GM12878 (cell line): ENCODE measurements around the gene LPCAT3. TPM values are rescaled to one million over a fixed set of nuclear protein-coding genes. Genes with fewer than 3 reads are reported as not detected.
A peak's percentile ranks its signal among the peaks of the same experiment; 100 is the strongest.

ENCODE experiments used
- ATAC-seq: fragments of 200-7000 bp; cut with Tn5 transposase; 3 replicates; pipeline ENCODE4 v1.9.1; 2020; ENCODE audit warnings: mild to moderate bottlenecking, moderate library complexity
- BruUV-seq: library from RNA; stranded (reverse); fragments of 400-500 nt; replicated peaks from 2 replicates; lab custom pipeline; 2021; lab: Mats Ljungman, UMichigan
- CTCF ChIA-PET: fragments of 300-600 bp; sonication (Branson Sonifier 250); formaldehyde crosslinking; extraction: SDS; loops from one replicate; lab custom pipeline; 2021; ENCODE audit warnings: inconsistent platforms; lab: Yijun Ruan, JAX
- POLR2A ChIA-PET: fragments of 350-600 bp; formaldehyde crosslinking; extraction: SDS; loops from one replicate; lab custom pipeline; 2021; ENCODE audit warnings: inconsistent platforms; lab: Charles Lee
- RAD21 ChIA-PET: fragments of 300-600 bp; sonication (Branson Sonifier 250); formaldehyde crosslinking; loops from one replicate; lab custom pipeline; 2023; ENCODE audit warnings: antibody characterized with exemption; ENCODE audit not compliant: unreplicated experiment; lab: Charles Lee
- SMC1A ChIA-PET: fragments of 300-600 bp; sonication (Branson Sonifier 250); formaldehyde crosslinking; loops from one replicate; lab custom pipeline; 2023; ENCODE audit not compliant: unreplicated experiment, uncharacterized antibody; lab: Charles Lee
- DNase-seq: peaks from one replicate; pipeline ENCODE4 v3.0.0-alpha.2; 2011; ENCODE audit warnings: low read depth, low spot score
- FAIRE-seq: peaks from 3 replicates; lab custom pipeline; 2011; peaks lifted over from hg19 to GRCh38; lab: Jason Lieb, UNC
- H2AFZ ChIP-seq: 2 replicates; pipeline ENCODE4 v1.6.0; 2011; ENCODE audit warnings: low read depth, low read length, control low read depth; ENCODE audit not compliant: control insufficient read depth
- H3K27ac ChIP-seq: 2 replicates; pipeline ENCODE4 v1.5.1; 2011; ENCODE audit warnings: control low read depth; ENCODE audit not compliant: control insufficient read depth, insufficient read depth
- H3K27me3 ChIP-seq, 2 experiments: replicated peaks in 1 of 2; 2 replicates each; pipeline versions ENCODE4 v1.6.0 to v1.6.1; 2011; ENCODE audit warnings: low read length in 1 of 2; ENCODE audit not compliant: control insufficient read depth in 2 of 2, insufficient read depth in 2 of 2
- H3K36me3 ChIP-seq, 2 experiments: 2 replicates each; pipeline ENCODE4 v1.5.1; 2011; ENCODE audit warnings: low read length in 1 of 2; ENCODE audit not compliant: control insufficient read depth in 2 of 2, insufficient read depth in 2 of 2
- H3K4me1 ChIP-seq: 2 replicates; pipeline ENCODE4 v1.6.1; 2011; ENCODE audit warnings: mild to moderate bottlenecking, low read length, moderate library complexity, mixed read lengths; ENCODE audit not compliant: control insufficient read depth, insufficient read depth
- H3K4me2 ChIP-seq: 2 replicates; pipeline ENCODE4 v1.6.0; 2011; ENCODE audit warnings: control low read depth; ENCODE audit not compliant: control insufficient read depth, insufficient read depth
- H3K4me3 ChIP-seq: fragments of 200-600 bp; sonication (generic); 2 replicates; pipeline ENCODE4 v1.5.1; 2016
- H3K79me2 ChIP-seq: 2 replicates; pipeline ENCODE4 v1.6.0; 2011; ENCODE audit warnings: low read length; ENCODE audit not compliant: control insufficient read depth, insufficient read depth
- H3K9ac ChIP-seq: 2 replicates; pipeline ENCODE4 v1.8.0; 2011; ENCODE audit warnings: low read length, control low read depth, mixed read lengths; ENCODE audit not compliant: control insufficient read depth, insufficient read depth
- H3K9me3 ChIP-seq: replicated peaks from 3 replicates; pipeline ENCODE4 v1.5.1; 2011; ENCODE audit warnings: mild to moderate bottlenecking, low read length; ENCODE audit not compliant: control insufficient read depth, insufficient read depth
- H4K20me1 ChIP-seq: 2 replicates; pipeline ENCODE4 v1.6.0; 2011; ENCODE audit not compliant: control insufficient read depth, insufficient read depth
- ATF2 ChIP-seq: IDR thresholded peaks from 2 replicates; pipeline ENCODE4 v1.6.1; 2012; ENCODE audit warnings: low read length, inconsistent platforms
- BMI1 ChIP-seq: fragments of 450-650 bp; IDR thresholded peaks from 2 replicates; pipeline ENCODE4 v1.6.1; 2016; ENCODE audit warnings: mild to moderate bottlenecking, moderate library complexity, borderline replicate concordance
- ESRRA ChIP-seq: IDR thresholded peaks from 2 replicates; pipeline ENCODE4 v1.6.1; 2012; ENCODE audit warnings: mild to moderate bottlenecking, low read length, improper control_type of control experiment
- IKZF1 ChIP-seq: fragments of 450-650 bp; conservative IDR thresholded peaks from 2 replicates; pipeline ENCODE4 v1.6.1; 2017; ENCODE audit warnings: antibody characterized with exemption, mild to moderate bottlenecking
- IRF3 ChIP-seq: fragments of 450-650 bp; IDR thresholded peaks from 2 replicates; pipeline ENCODE4 v1.6.1; 2014; ENCODE audit warnings: mild to moderate bottlenecking
- POLR2AphosphoS5 ChIP-seq: IDR thresholded peaks from 2 replicates; pipeline ENCODE4 v1.6.1; 2011; ENCODE audit warnings: mild to moderate bottlenecking, low read length, inconsistent platforms
- RBBP5 ChIP-seq: fragments of 200-600 bp; sonication (generic); conservative IDR thresholded peaks from 2 replicates; pipeline ENCODE4 v1.6.1; 2016
- TBL1XR1 ChIP-seq: IDR thresholded peaks from 2 replicates; pipeline ENCODE4 v1.6.1; 2012; ENCODE audit warnings: low read depth, low read length, improper control_type of control experiment
- TCF3 ChIP-seq: IDR thresholded peaks from 2 replicates; pipeline ENCODE4 v1.6.1; 2012; ENCODE audit warnings: low read depth, mild to moderate bottlenecking, low read length, borderline replicate concordance; ENCODE audit not compliant: insufficient read depth
- ZBTB11 ChIP-seq: fragments of 450-650 bp; formaldehyde crosslinking; IDR thresholded peaks from 2 replicates; pipeline ENCODE4 v1.5.0; 2022; ENCODE audit warnings: mild to moderate bottlenecking, missing genetic modification characterization
- ZBTB33 ChIP-seq: fragments of 450-650 bp; IDR thresholded peaks from 2 replicates; pipeline ENCODE4 v1.6.1; 2017; ENCODE audit warnings: mild to moderate bottlenecking
- ZNF24 ChIP-seq: fragments of 450-650 bp; IDR thresholded peaks from 2 replicates; pipeline ENCODE4 v1.6.1; 2017; ENCODE audit warnings: antibody characterized with exemption, mild to moderate bottlenecking
- ZNF274 ChIP-seq: IDR thresholded peaks from one replicate; pipeline ENCODE4 v1.8.0; 2011; ENCODE audit not compliant: insufficient read length, insufficient read depth
- ZNF622 ChIP-seq: fragments of 450-650 bp; IDR thresholded peaks from 2 replicates; pipeline ENCODE4 v1.6.1; 2017; ENCODE audit warnings: mild to moderate bottlenecking, inconsistent platforms
- ZSCAN29 ChIP-seq: fragments of 450-650 bp; IDR thresholded peaks from 2 replicates; pipeline ENCODE4 v1.6.1; 2017; ENCODE audit warnings: mild to moderate bottlenecking, moderate library complexity
- WGBS: methylation state at CpG from one replicate; pipeline ENCODE4 v1.1.6; 2016; ENCODE audit warnings: low lambda C conversion rate; ENCODE audit not compliant: insufficient replicate concordance, insufficient coverage; ENCODE audit errors: missing lambda C conversion rate; 5-methylcytosine and 5-hydroxymethylcytosine counted together
- in situ Hi-C: fragments of 300-500 bp; cut with MboI; formaldehyde crosslinking; loops from 9 replicates; pipeline ENCODE4 v1.14.3; 2018; ENCODE audit warnings: mixed read lengths
- intact Hi-C: fragments of 100-400 bp; cut with micrococcal nuclease; formaldehyde crosslinking; loops from one replicate; pipeline ENCODE4 v1.14.2; 2022; ENCODE audit not compliant: unreplicated experiment
- polyA plus RNA-seq, 11 experiments: library from polyadenylated mRNA; depleted of rRNA in 4 of 11; unstranded in 6 of 11; stranded (reverse) in 5 of 11; fragments of >200 nt; fragmentation: Nextera tagmentation in 4 of 11; fragmentation: Illumina TruSeq in 1 of 11; extraction: Ambion mirVana in 4 of 11; extraction: Trizol in 1 of 11; gene quantifications; 1 replicate in 1 of 11; 2 replicates in 10 of 11; pipeline versions ENCODE4 v1.2.1 to v1.2.3, GENCODE V29; 2011 to 2016; ENCODE audit warnings: inconsistent platforms in 2 of 11, missing spikeins in 2 of 11, low read depth in 1 of 11
- total RNA-seq, 4 experiments: library from RNA; depleted of rRNA in 3 of 4; stranded (reverse); fragments of >200 nt in 3 of 4; fragmentation: Illumina TruSeq in 1 of 4; extraction: Trizol in 1 of 4; gene quantifications; 2 replicates each; pipeline versions ENCODE4 v1.2.1 to v1.2.3, GENCODE V29; 2013 to 2021

The LPCAT3 gene
- total and polyA plus RNA-seq, 10 of the 15 experiments (the other 5 are each of a cell fraction or from before 2014, with no cell fraction given) = 2.6 to 48.3 (median 23.0) TPM

GRCh38 chr12:6943722-6944380 is 74.4 kb downstream of the LPCAT3 start, which contains the start of the genes C12orf57 and RNU7-1:
TSS of gene C12orf57 (plus strand) at chr12:6944022. CDS start at chr12:6944122, 100 bp downstream.
TSS of gene RNU7-1 (plus strand) at chr12:6943816.
- peak; percentile 77 for ATAC-seq
- H3K4me3 ChIP-seq = peak within 1 kb of the TSS; percentile 78
- TF ChIP-seq ZNF24 (peak; percentile 85), ZBTB11 (CRISPR knock-in tag) (peak; percentile 76), TBL1XR1 (peak; percentile 97), ESRRA (peak; percentile 73; the same call in 1 of the 2 replicates), IRF3 (no peak), IKZF1 (no peak; the same call in 1 of the 2 replicates), RBBP5 (no peak), ZNF274 (no peak), ZSCAN29 (peak; percentile 74; the same call in 1 of the 2 replicates), POLR2AphosphoS5 (peak; percentile 99), ZNF622 (no peak), TCF3 (peak; percentile 88; the same call in 1 of the 2 replicates), ZBTB33 (peak; percentile 89), ATF2 (no peak), BMI1 (peak; percentile 97)

More at GRCh38 chr12:6943722-6944380, 74.4 kb downstream of the LPCAT3 start, which contains the start of the genes C12orf57 and RNU7-1:
- Histone ChIP-seq H3K4me1 (peaks cover 28% of the 10 kb centered on the region), H3K36me3 (peaks cover 2 to 8% of the 10 kb centered on the region in 2 experiments; a peak in 2 of 4 replicates), H2AFZ (peak within 1 kb of the TSS; percentile 32), H3K79me2 (peaks cover 25% of the 10 kb centered on the region), H3K9ac (peak within 1 kb of the TSS; percentile 90), H3K27ac (peak within 1 kb of the TSS; percentile 91), H3K9me3 (no peaks in the 10 kb centered on the region), H4K20me1 (no peaks in the 10 kb centered on the region), H3K27me3 (no peaks in the 10 kb centered on the region), H3K4me2 (peak within 1 kb of the TSS; percentile 70)
- under 1% methylated on average over 31 of the region's 31 CpGs for WGBS
- TSS peak; percentile 94 for BruUV-seq
- in situ Hi-C loops (no loop called here), intact Hi-C loops (loop anchor here (1.0 to 2.0 kb wide), 6 partner anchors 16 to 165 kb away; partner anchors contain the start of genes C1R, C1RL, EMG1 and LPCAT3)
- ChIA-PET RAD21 (interaction anchor here (0.6 to 7.0 kb wide), 18 partner anchors 9 to 177 kb away, joined by 3 to 426 read pairs (median 8); partner anchors contain the start of genes ATN1, C1RL, CDCA3 and LPCAT3), POLR2A (interaction anchor here (0.6 to 17.8 kb wide), 20 partner anchors 9 to 191 kb away, joined by 3 to 524 read pairs (median 4); partner anchors contain the start of genes C1RL, CDCA3, LPCAT3 and LRRC23), CTCF (interaction anchor here (0.7 to 11.6 kb wide), 25 partner anchors 9 to 201 kb away, joined by 3 to 645 read pairs (median 6); partner anchors contain the start of genes C1R, C1RL, LPCAT3 and SPSB2), SMC1A (interaction anchor here (0.7 to 11.6 kb wide), 18 partner anchors 9 to 891 kb away, joined by 3 to 395 read pairs (median 5); partner anchors contain the start of genes C1RL, ENO2, LPCAT3 and SPSB2)
- DNase-seq (peak; percentile 93), FAIRE-seq (no peak)
